Loucy (cell line): Measurements from ENCODE around the gene FAM193A.

Experiments used
- CTCF ChIP-seq: fragments of 200-600 bp; sonication (generic); conservative IDR thresholded peaks from 2 replicates; pipeline ENCODE4 v1.5.1; 2014; ENCODE audit warnings: mild to moderate bottlenecking, antibody characterized with exemption, low read length
- EZH2phosphoT487 ChIP-seq: fragments of 200-600 bp; IDR thresholded peaks from 2 replicates; pipeline ENCODE4 v1.6.1; 2018; ENCODE audit warnings: antibody characterized with exemption, mild to moderate bottlenecking, moderate library complexity, borderline replicate concordance

- no peak for TF ChIP-seq CTCF
- no peak for TF ChIP-seq EZH2phosphoT487
These were observed 35.6 kb downstream of the FAM193A start for GRCh38 chr4:2572076-2572475.
